Neuronal stem cell (in vitro differentiated cells): ENCODE measurements around the gene BDKRB2.

Experiments
- DNase-seq: peaks from one replicate; pipeline ENCODE4 v3.0.0-alpha.2; 2013; ENCODE audit warnings: low spot score
- H2AFZ ChIP-seq: one replicate; pipeline ENCODE4 v1.6.1; 2013; ENCODE audit warnings: mild to moderate bottlenecking, low read length, inconsistent platforms
- H2AK5ac ChIP-seq: 2 replicates; pipeline ENCODE4 v1.6.1; 2013; ENCODE audit warnings: low read depth, mild to moderate bottlenecking, inconsistent platforms, low read length, moderate library complexity, mixed read lengths
- H2BK120ac ChIP-seq: 2 replicates; pipeline ENCODE4 v1.6.1; 2013; ENCODE audit warnings: low read depth, mild to moderate bottlenecking, inconsistent platforms, low read length, moderate library complexity, mixed read lengths
- H2BK12ac ChIP-seq: one replicate; pipeline ENCODE4 v1.6.1; 2013; ENCODE audit warnings: low read length, inconsistent platforms
- H2BK15ac ChIP-seq: 2 replicates; pipeline ENCODE4 v1.6.1; 2013; ENCODE audit warnings: mild to moderate bottlenecking, low read length, inconsistent platforms, mixed read lengths
- H2BK5ac ChIP-seq: one replicate; pipeline ENCODE4 v1.6.1; 2013; ENCODE audit warnings: inconsistent platforms, mild to moderate bottlenecking, low read length, moderate library complexity
- H3K14ac ChIP-seq: one replicate; pipeline ENCODE4 v1.6.1; 2013; ENCODE audit warnings: low read length, inconsistent platforms
- H3K18ac ChIP-seq: 2 replicates; pipeline ENCODE4 v1.6.1; 2013; ENCODE audit warnings: low read length, inconsistent platforms
- H3K23ac ChIP-seq: 2 replicates; pipeline ENCODE4 v1.6.1; 2013; ENCODE audit warnings: low read depth, mild to moderate bottlenecking, mixed read lengths, low read length, inconsistent platforms; ENCODE audit not compliant: poor library complexity
- H3K27ac ChIP-seq: replicated peaks from 3 replicates; pipeline ENCODE4 v1.5.1; 2013; ENCODE audit warnings: low read length, inconsistent platforms
- H3K27me3 ChIP-seq, 3 experiments: 2 replicates each; pipeline ENCODE4 v1.6.1; 2013; ENCODE audit warnings: low read length in 3 of 3, mild to moderate bottlenecking in 2 of 3, inconsistent platforms in 1 of 3, low read depth in 1 of 3, mixed read lengths in 1 of 3, moderate library complexity in 1 of 3; ENCODE audit not compliant: control insufficient read depth in 3 of 3, insufficient read depth in 3 of 3
- H3K36me3 ChIP-seq, 2 donors: replicated peaks in 1 of 2; 2 replicates each; pipeline ENCODE4 v1.6.1; 2013; ENCODE audit warnings: low read length in 2 of 2; ENCODE audit not compliant: control insufficient read depth in 2 of 2, insufficient read depth in 2 of 2
- H3K4ac ChIP-seq: 2 replicates; pipeline ENCODE4 v1.6.1; 2013; ENCODE audit warnings: inconsistent platforms, mild to moderate bottlenecking, low read length, moderate library complexity
- H3K4me1 ChIP-seq, 2 donors: 1 replicate in 1 of 2; 2 replicates in 1 of 2; pipeline ENCODE4 v1.6.1; 2013; ENCODE audit warnings: low read length in 2 of 2, low read depth in 1 of 2; ENCODE audit not compliant: control insufficient read depth in 2 of 2, insufficient read depth in 1 of 2
- H3K4me2 ChIP-seq: one replicate; pipeline ENCODE4 v1.6.1; 2013; ENCODE audit warnings: mild to moderate bottlenecking, low read length, inconsistent platforms; ENCODE audit not compliant: insufficient read depth, poor library complexity, severe bottlenecking
- H3K4me3 ChIP-seq, 2 donors: 2 replicates each; pipeline ENCODE4 v1.5.1; 2013; ENCODE audit warnings: low read length in 2 of 2, mild to moderate bottlenecking in 2 of 2, inconsistent platforms in 1 of 2, moderate library complexity in 1 of 2
- H3K79me1 ChIP-seq: one replicate; pipeline ENCODE4 v1.6.1; 2013; ENCODE audit warnings: low read depth, mild to moderate bottlenecking, inconsistent platforms, low read length, moderate library complexity
- H3K9ac ChIP-seq: one replicate; pipeline ENCODE4 v1.6.1; 2013; ENCODE audit warnings: mild to moderate bottlenecking, low read depth, low read length, inconsistent platforms; ENCODE audit not compliant: poor library complexity
- H3K9me3 ChIP-seq, 2 donors: replicated peaks in 1 of 2; 2 replicates each; pipeline versions ENCODE3 to v1.6.1; 2013; ENCODE audit warnings: low read length in 2 of 2, mild to moderate bottlenecking in 2 of 2, inconsistent platforms in 1 of 2, low read depth in 1 of 2, mixed read lengths in 1 of 2, moderate library complexity in 1 of 2; ENCODE audit not compliant: control insufficient read depth in 2 of 2, insufficient read depth in 1 of 2
- H4K8ac ChIP-seq: one replicate; pipeline ENCODE4 v1.6.1; 2013; ENCODE audit warnings: low read depth, mild to moderate bottlenecking, inconsistent platforms, low read length, moderate library complexity
- H4K91ac ChIP-seq: one replicate; pipeline ENCODE4 v1.6.1; 2013; ENCODE audit warnings: low read length, low read depth, mild to moderate bottlenecking, inconsistent platforms; ENCODE audit not compliant: poor library complexity
- WGBS, 2 donors: extraction: QIAGEN DNeasy Blood & Tissue Kit; methylation state at CpG; one replicate each; pipeline ENCODE4 v1.1.7; 2013; ENCODE audit warnings: missing lambda C conversion rate in 2 of 2, mixed read lengths in 1 of 2; ENCODE audit not compliant: insufficient read length in 2 of 2, insufficient replicate concordance in 1 of 2; ENCODE audit errors: extremely low coverage in 2 of 2; 5-methylcytosine and 5-hydroxymethylcytosine counted together

The BDKRB2 gene

GRCh38 chr14:96252323-96252998 lies 47.8 kb downstream of the BDKRB2 start:
- Histone ChIP-seq H4K91ac (no peak overlapping the region), H3K4ac (no peak overlapping the region), H3K9ac (no peak overlapping the region), H3K18ac (peak overlapping the region; percentile 15), H3K36me3 (no peaks in the 10 kb centered on the region), H3K27ac (no peak overlapping the region), H3K9me3 (no peaks in the 10 kb centered on the region), H2BK12ac (no peak overlapping the region), H3K14ac (no peak overlapping the region), H2BK5ac (no peak overlapping the region), H3K4me1 (peaks cover 0 to 7% of the 10 kb centered on the region in 2 donors), H3K4me3 (no peak overlapping the region), H2AFZ (no peak overlapping the region), H3K27me3 (peaks cover 0 to 3% (median 0%) of the 10 kb centered on the region in 3 experiments), H2BK15ac (no peak overlapping the region), H3K79me1 (no peaks in the 10 kb centered on the region), H2BK120ac (no peak overlapping the region), H2AK5ac (no peak overlapping the region), H3K4me2 (no peak overlapping the region), H3K23ac (no peak overlapping the region), H4K8ac (no peak overlapping the region)
- no peak for DNase-seq
- no CpG with 5 or more reads among the region's 19 CpGs for WGBS, 2 donors

GRCh38 chr14:96252999-96253539 lies 48.4 kb downstream of the BDKRB2 start:
- Histone ChIP-seq H3K9ac (no peak overlapping the region), H3K79me1 (no peaks in the 10 kb centered on the region), H3K18ac (no peak overlapping the region), H2AFZ (no peak overlapping the region), H2BK120ac (no peak overlapping the region), H2BK5ac (no peak overlapping the region), H3K36me3 (no peaks in the 10 kb centered on the region), H4K91ac (no peak overlapping the region), H3K27me3 (peaks cover 0 to 3% (median 0%) of the 10 kb centered on the region in 3 experiments), H2BK12ac (no peak overlapping the region), H3K14ac (no peak overlapping the region), H3K4me3 (no peak overlapping the region), H3K4me1 (peaks cover 0 to 7% of the 10 kb centered on the region in 2 donors), H2AK5ac (no peak overlapping the region), H3K4me2 (no peak overlapping the region), H3K4ac (no peak overlapping the region), H2BK15ac (no peak overlapping the region), H3K27ac (no peak overlapping the region), H3K9me3 (no peaks in the 10 kb centered on the region), H3K23ac (no peak overlapping the region), H4K8ac (no peak overlapping the region)
- DNase-seq = no peak
- WGBS, 2 donors = no CpG with 5 or more reads among the region's 9 CpGs

GRCh38 chr14:96254687-96255086 lies 50.0 kb downstream of the BDKRB2 start:
- H3K9ac ChIP-seq = no peak overlapping the region
- H2BK5ac ChIP-seq = no peak overlapping the region
- no peak overlapping the region for H3K14ac ChIP-seq
- no peak overlapping the region for H2AK5ac ChIP-seq
- H2BK12ac ChIP-seq = no peak overlapping the region
- peak overlapping the region; percentile 30 for H3K18ac ChIP-seq
- no peak overlapping the region for H2BK120ac ChIP-seq
- no peak overlapping the region for H4K8ac ChIP-seq
- H2BK15ac ChIP-seq = no peak overlapping the region
- H3K27ac ChIP-seq = no peak overlapping the region
- no CpG with 5 or more reads among the region's 11 CpGs for WGBS, 2 donors
- no peak for DNase-seq
- H3K23ac ChIP-seq = no peak overlapping the region
- H3K4ac ChIP-seq = no peak overlapping the region
- H3K9me3 ChIP-seq = peaks cover 0 to 2% of the 10 kb centered on the region in 2 donors
- no peaks in the 10 kb centered on the region for H3K36me3 ChIP-seq
- no peak overlapping the region for H4K91ac ChIP-seq
- no peak overlapping the region for H3K4me2 ChIP-seq
- H3K4me3 ChIP-seq = no peak overlapping the region
- peaks cover 0 to 3% (median 0%) of the 10 kb centered on the region in 3 experiments for H3K27me3 ChIP-seq
- H3K4me1 ChIP-seq = peaks cover 0 to 7% of the 10 kb centered on the region in 2 donors
- no peaks in the 10 kb centered on the region for H3K79me1 ChIP-seq
- no peak overlapping the region for H2AFZ ChIP-seq

- DNase-seq = no peak
- WGBS, 2 donors = no CpG with 5 or more reads among the region's 12 CpGs
- no peak within 1 kb of the TSS for H3K4me3 ChIP-seq
These were observed 51.1 kb downstream of the BDKRB2 start, which contains the start of gene BDKRB1 for GRCh38 chr14:96255501-96256366. Gene BDKRB1, plus strand, starts transcription at chr14:96256210. Its CDS starts 7,473 bp downstream, at chr14:96263683.

More at GRCh38 chr14:96255501-96256366, 51.1 kb downstream of the BDKRB2 start, which contains the start of gene BDKRB1:
- H3K27ac ChIP-seq = no peak within 1 kb of the TSS
- no peak within 1 kb of the TSS for H2BK12ac ChIP-seq
- H2BK120ac ChIP-seq = no peak within 1 kb of the TSS
- H3K18ac ChIP-seq = no peak within 1 kb of the TSS
- no peak within 1 kb of the TSS for H3K23ac ChIP-seq
- peaks cover 0 to 7% of the 10 kb centered on the region in 2 donors for H3K4me1 ChIP-seq
- H3K4me2 ChIP-seq = no peak within 1 kb of the TSS
- H2BK15ac ChIP-seq = no peak within 1 kb of the TSS
- no peak within 1 kb of the TSS for H4K91ac ChIP-seq
- no peaks in the 10 kb centered on the region for H3K79me1 ChIP-seq
- H2AK5ac ChIP-seq = no peak within 1 kb of the TSS
- H3K14ac ChIP-seq = no peak within 1 kb of the TSS
- no peak within 1 kb of the TSS for H2BK5ac ChIP-seq
- H3K4ac ChIP-seq = no peak within 1 kb of the TSS
- H2AFZ ChIP-seq = no peak within 1 kb of the TSS
- H3K9ac ChIP-seq = no peak within 1 kb of the TSS
- peaks cover 0 to 1% (median 0%) of the 10 kb centered on the region in 3 experiments for H3K27me3 ChIP-seq
- H3K36me3 ChIP-seq = no peaks in the 10 kb centered on the region
- no peak within 1 kb of the TSS for H4K8ac ChIP-seq
- peaks cover 0 to 3% of the 10 kb centered on the region in 2 donors for H3K9me3 ChIP-seq
